ENCODE measurements around the gene PCIF1.
"Not testable (repeated sequence)": the region's sequence is repeated elsewhere in the genome, so short reads cannot be mapped to it uniquely, and the experiment has no call there.

PCIF1 gene

DNA sequence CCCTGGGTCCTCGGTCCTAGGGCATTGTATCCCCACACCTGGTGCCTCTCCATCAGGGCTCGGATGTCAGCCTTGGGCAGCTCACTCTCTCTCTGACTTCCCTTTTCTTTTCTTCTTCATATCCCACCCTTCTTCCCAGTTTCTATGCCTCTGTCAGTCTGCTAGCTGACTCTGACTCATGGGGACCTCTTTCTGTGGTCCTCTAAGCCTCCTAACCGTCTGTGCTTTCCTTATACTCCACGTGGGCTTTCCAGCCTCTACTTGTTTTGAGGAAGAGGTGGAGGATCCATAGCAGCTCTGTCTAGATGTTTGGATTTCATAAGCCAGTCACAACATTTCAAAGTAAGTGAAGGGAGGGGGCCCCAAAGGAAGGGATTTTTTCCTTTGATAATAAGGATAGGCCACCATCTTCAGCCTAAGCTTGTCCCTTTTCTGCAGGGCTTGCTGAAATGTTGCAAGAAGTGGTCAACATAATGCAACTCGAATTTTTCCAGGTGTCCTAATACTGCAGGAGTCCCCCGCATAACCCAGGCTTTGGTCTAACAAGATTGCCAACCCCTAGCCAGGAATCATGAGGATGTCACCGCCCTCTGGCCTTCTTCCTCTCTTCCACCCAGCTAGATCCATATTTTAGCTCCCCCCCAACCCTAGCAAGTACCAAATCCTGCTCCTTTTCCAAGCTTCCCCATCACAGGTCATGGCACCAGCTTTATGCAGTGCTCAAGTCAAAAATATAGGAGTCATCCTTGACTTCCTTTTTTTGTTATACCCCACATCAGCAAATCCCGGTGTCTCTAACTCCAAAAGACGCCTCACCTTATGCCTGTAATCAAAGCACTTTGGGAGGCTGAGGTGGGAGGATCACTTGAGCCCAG, 13.8 kb upstream of the PCIF1 start:
- no peak for DNase-seq
- in situ Hi-C loops (cut with MboI; ENCODE audit: low pct_unique_long_range_greater_than_20kb, low sequenced_read_pairs), result no loop called here

DNA sequence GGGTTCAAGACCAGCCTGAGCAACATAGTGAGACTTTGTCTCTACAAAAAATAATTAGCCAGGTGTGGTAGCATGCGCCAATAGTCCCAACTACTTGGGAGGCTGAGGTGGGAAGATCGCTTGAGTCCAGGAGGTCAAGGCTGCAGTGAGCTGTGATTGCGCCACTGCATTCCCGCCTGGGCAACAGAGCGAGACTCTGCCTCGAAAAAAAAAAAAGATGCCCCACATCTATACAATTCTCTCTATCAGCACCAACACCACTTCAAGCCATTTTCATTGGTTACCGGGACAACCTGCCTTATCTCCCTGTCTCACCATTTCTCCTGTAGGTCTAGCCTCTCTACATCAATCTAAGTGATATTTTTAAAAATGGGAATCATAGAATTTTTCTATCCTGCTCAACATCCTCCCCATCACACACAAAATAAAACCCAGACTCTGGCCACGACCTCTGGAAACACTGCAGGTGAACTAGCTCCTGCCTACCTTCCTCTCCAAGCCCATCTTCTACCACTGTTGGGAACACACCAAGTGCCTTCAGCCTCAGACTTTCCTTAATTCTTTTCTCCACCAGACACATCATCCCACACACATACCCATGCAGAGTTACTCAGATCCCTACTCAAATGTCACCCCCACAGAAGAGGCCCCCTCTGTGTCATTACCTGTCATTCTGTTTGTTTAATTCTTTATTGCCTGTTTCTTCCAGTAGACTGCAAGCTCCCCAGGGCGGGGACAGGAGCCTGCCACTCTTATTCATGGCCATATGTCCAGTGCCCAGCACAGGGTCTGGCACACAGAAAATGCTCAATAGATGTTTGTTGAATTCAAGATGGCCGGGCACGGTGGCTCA, 12.9 kb upstream of the PCIF1 start:
- in situ Hi-C loops (cut with MboI; ENCODE audit: low pct_unique_long_range_greater_than_20kb, low sequenced_read_pairs), result no loop called here
- no peak for DNase-seq

DNA sequence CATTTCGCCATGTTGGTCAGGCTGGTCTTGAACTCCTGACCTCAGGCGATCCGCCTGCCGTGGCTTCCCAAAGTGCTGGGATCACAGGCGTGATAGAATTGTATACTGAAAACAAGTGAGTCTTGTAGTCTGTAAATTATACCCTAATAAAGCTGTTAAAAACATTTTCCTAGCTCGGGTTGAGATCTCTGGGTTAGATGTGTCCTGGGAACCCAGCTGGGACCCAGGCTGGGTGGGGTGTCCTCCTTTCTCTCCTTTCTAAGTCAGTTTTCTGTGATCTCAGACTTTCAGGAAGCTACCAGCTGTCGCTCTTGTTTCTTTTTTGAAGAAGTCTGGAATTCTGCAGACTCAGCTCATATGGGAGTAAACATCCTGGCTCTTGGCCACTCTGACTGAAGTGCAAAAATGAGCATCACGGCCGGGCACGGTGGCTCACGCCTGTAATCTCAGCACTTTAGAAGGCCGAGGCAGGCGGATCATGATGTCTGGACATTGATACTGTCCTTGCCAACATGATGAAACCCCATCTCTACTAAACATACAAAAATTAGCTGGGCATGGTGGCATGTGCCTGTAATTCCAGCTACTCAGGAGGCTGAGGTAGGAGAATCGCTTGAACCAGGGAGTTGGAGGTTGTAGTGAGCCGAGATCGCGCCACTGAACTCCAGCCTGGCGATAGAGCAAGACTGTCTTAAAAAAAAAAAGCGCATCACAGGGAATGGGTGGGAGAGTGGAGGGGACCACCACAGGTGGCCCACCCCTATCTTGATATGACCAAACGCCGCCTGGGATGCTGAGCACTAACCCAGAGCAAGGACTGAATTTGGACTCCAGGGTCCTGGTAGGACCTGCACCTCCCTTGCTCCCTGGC, 9.9 kb upstream of the PCIF1 start:
- no peak for DNase-seq
- in situ Hi-C loops (cut with MboI; ENCODE audit: low pct_unique_long_range_greater_than_20kb, low sequenced_read_pairs), result no loop called here

DNA sequence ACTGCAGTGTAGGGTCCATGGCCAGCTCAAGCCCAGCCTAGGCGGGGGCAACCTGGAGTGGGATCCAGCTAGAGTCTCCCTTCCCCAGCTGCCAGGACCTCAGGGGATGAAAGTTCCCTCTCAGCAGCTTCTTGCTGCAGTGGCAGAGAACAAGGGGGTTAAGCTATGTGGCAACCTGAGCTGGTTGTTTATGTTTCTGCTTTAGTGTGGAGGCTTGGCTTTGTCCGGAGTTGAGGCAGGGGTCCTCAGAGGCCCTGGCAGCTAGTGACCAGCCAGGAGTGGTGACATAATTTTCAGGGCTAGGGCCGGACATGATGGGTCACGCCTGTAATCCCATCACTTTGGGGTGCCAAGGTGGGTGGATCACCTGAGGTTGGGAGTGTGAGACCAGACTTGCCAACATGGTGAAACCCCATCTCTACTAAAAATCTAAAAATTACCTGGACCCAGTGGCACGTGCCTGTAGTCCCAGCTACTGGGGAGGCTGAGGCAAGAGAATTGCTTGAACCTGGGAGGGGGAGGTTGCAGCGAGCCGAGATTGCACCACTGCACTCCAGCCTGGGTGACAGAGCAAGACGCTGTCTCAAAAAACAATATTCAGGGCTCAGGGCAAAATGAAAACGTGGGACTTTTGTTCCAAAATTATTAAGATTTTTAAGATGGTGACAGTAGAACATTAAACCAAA, 8.5 kb upstream of the PCIF1 start:
- in situ Hi-C loops (cut with MboI; ENCODE audit: low pct_unique_long_range_greater_than_20kb, low sequenced_read_pairs), result no loop called here
- DNase-seq, result no peak

DNA sequence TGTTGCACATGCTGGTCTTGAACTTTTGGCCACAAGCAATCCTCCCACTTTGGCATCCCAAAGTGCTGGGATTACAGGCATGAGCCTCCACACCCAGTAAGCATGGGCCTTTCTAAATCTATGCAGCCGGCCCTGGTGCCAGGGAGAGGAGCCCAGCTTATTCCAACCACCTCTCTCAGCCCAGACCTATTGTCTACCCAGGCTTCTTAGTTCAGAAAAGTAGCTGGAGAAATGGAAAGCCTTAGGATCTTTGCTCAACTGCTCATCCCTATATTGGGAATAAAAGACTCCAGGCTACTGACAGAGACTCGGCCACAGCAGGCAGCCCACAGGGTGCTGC, 7.8 kb upstream of the PCIF1 start:
- in situ Hi-C loops (cut with MboI; ENCODE audit: low pct_unique_long_range_greater_than_20kb, low sequenced_read_pairs), result no loop called here
- no peak for DNase-seq

DNA sequence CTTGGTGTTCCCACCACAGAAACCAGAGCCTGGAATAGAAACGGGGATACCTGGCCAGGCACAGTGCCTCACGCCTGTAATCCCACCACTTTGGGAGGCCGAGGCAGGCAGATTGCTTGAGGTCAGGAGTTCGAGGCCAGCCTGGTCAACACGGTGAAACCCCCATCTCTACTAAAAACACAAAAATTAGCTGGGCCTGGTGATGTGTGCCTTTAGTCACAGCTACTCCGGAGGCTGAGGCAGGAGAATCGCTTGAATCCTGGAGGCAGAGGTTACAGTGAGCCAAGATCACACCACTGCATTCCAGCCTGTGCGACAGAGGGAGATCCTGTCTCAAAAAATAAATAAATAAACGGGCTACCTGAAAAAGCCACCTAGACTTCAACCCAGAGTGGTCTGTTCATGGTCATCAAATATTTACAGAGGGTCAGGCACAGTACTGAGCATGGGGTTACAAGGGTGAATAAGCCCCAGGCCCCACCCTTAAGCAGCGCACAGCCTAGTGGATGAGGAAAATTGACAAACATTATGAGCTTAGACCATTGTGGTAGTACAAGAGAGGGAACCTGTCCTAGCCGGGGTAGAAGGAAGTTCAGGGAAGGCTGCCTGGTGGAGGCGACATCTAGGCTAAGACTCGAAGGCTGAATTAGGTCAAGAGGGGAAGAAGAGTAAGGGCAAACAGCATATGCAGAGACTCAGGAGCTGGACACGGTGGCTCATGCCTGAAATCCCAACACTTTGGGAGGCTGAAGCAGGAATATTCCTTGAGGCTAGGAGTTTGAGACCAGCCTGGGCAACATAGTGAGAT, 7.2 kb upstream of the PCIF1 start:
- in situ Hi-C loops (cut with MboI; ENCODE audit: low pct_unique_long_range_greater_than_20kb, low sequenced_read_pairs), result no loop called here
- DNase-seq, result no peak

DNA sequence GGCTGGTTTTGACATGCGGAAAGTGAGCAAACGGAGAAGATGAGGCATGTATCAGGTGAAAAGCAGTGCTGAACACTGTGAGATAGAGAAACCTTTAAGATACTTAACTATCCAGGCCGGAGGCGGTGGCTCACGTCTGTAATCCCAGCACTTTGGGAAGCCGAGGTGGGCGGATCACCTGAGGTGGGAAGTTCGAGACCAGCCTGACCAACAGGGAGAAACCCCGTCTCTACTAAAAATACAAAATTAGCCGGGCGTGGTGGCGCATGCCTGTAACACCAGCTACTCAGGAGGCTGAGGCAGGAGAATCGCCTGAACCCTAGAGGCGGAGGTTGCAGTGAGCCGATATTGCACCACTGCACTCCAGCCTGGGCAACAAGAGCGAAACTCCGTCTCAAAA, 2.8 kb upstream of the PCIF1 start:
- DNase-seq; in situ Hi-C loops (cut with MboI; ENCODE audit: low pct_unique_long_range_greater_than_20kb, low sequenced_read_pairs): not testable (repeated sequence)

DNA sequence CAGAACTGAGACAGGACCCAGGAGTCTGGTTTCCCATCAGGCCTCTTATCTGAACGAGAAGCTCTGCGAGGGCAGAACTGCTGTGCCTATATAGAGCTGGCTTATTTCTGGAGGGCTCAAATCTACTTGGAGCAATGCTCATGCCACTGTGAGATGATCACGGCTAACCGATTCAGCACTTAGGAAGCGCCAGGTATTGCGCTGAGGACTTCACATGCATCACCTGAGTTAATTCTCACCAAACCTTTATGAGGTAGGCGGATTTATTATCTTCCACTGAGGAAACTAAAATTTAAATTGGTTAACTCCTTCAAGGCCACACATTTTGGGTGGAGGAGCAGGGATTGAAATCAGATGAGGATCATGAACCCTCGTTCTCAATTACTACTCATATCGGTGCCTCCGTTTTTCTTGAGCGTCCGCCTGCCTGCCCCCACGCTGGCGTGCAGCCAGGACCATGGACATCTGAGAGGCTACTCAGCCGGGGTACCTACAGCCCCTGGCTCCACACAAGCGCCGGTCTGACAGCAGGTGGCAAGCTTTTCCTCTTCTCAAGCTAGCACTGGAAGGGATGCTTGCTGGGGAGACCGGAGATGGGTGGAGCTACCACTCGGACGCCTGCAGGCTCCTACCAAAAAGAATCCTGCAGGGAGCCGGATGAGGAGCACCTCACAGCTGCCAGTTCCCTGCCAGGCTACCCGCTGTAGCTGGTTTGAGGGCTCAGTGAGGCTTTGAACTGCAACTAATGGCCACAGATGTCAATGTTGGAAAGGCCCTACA, 1.0 kb upstream of the PCIF1 start:
- in situ Hi-C loops (cut with MboI; ENCODE audit: low pct_unique_long_range_greater_than_20kb, low sequenced_read_pairs), result no loop called here
- peak; percentile 79 for DNase-seq

DNA sequence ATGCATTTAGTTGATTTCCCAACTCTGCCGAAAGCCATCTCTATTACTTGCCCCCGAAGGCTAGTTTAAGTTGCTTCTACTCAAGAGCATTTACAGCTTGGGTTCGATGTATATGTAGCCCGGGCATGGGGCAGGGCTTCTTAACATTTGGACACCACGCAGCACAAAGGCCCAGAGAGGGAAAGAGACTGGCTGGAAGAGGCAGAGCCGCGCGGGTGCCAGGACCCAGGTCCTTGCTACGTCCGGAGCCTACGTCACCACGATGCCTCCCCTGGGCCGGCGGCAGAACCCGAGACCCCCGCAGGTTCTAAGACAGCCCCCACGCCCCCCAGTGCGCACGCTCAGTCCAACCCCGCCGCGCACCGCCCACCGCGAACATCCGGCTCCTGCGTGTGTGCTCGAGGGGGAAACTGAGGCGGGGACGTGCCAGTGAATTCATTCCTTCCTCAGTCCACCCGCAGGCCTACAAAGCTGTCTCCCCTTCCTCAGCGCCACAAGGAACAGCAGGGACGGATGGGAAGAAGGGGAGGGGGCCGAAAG, 367 bp upstream of the PCIF1 start:
- no peak for DNase-seq
- in situ Hi-C loops (cut with MboI; ENCODE audit: low pct_unique_long_range_greater_than_20kb, low sequenced_read_pairs), result no loop called here

DNA sequence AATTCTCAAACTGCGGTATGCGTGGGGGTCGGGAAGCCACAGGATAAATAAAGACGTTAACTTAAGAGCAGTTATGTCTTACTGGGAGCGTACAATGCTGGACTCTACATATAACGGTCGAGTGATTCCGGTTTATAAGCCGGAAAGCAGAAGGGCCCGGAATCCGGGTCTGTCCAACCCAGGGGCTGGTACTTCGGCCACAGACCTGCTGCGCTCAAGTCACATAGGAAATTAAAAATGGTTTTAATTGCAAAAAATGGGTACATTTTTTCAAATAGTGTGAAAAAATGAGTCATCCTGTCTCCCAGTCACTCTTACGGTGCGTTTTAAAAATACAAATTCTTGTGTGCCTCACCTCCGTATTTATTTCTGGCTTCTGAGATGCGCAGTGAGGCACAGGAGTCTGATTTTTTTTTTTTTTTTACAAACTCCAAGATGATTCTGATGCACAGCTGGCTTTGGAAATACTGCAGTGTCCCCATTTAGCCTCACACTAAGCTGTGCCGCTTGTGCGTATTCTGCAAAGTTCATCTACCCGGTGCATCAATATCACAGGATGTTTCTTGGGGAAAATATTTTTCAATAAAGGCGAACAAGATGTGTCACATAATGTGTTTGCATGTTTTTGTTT, 1.0 kb downstream of the PCIF1 start:
- in situ Hi-C loops (cut with MboI; ENCODE audit: low pct_unique_long_range_greater_than_20kb, low sequenced_read_pairs), result no loop called here
- DNase-seq, result no peak

DNA sequence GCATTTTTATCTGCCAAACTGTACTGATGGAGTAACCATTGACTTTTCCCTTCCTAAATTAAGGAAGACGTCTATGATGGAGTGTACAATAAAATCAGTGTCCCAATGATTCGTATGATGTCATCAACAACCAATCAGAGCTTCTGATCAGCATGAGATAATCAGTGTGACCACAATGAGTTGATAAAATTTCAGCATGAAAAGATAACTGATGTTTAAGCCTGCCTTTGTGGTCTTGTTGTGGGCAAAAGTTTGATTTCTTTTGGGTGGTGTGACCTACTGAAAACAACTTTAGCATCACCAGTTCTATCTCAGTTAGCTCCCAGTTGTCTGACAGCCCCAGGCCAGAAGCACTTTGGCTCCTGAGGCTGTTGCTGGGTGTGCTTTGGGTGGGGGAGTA, 3.3 kb downstream of the PCIF1 start:
- no peak for DNase-seq
- in situ Hi-C loops (cut with MboI; ENCODE audit: low pct_unique_long_range_greater_than_20kb, low sequenced_read_pairs), result no loop called here

DNA sequence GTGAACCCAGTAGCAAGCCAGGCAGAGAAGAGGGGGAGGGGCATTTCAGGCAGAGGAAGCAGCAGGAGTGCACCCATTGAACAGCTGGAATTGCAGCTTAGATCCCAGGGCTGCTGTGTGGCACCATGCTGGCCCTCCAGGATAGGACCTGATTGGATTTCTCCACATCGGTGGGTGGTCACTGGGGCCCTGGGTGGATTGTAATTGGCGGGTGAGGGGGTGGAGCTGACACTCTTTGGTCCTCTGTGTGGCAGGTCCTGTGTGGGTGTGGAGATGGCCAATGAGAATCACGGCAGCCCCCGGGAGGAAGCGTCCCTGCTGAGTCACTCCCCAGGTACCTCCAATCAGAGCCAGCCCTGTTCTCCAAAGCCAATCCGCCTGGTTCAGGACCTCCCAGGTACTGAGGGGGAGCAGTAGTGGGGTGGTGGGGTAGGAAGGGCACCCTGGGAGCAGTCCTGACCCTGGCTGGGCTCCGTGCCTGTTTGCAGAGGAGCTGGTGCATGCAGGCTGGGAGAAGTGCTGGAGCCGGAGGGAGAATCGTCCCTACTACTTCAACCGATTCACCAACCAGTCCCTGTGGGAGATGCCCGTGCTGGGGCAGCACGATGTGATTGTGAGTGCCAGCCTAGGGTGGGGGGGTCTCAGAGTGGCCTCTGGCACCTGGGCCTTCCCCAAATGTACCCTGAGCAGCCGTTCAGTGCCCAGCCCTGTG, 4.4 kb downstream of the PCIF1 start:
- no peak for DNase-seq
- in situ Hi-C loops (cut with MboI; ENCODE audit: low pct_unique_long_range_greater_than_20kb, low sequenced_read_pairs), result no loop called here

DNA sequence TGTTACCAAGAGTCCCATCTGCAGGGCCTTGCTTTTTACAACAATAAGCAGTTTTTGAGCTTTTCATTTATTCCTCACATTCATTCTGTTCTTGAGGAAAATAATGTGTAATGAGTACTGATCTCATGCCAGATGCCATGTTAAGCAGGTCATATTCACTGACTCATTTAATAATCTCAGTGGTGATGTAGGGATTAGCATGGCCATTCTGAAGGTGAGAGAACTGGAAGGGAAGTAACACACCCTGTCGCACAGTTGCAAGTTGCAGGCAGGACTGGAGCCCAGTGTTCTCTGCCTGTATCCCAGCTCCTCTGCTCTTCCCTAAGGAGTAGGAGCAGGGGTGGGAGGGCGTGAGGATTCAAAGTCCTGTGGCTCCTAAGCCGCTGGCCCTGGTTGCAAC, 5.6 kb downstream of the PCIF1 start:
- in situ Hi-C loops (cut with MboI; ENCODE audit: low pct_unique_long_range_greater_than_20kb, low sequenced_read_pairs), result no loop called here
- DNase-seq, result no peak

DNA sequence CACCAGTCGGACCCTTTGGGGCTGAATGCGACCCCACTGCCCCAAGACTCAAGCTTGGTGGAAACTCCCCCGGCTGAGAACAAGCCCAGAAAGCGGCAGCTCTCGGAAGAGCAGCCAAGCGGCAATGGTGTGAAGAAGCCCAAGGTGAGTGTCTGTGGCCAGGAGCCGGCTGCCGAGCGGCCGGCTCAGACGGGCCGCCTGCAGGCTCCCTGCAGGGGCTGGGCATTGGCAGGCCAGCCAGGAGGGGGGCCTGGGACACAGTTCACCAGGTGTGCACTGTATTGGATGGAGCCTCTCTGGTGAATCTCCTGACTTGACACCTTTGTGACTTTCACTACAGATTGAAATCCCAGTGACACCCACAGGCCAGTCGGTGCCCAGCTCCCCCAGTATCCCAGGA, 6.0 kb downstream of the PCIF1 start:
- DNase-seq, result no peak
- in situ Hi-C loops (cut with MboI; ENCODE audit: low pct_unique_long_range_greater_than_20kb, low sequenced_read_pairs), result no loop called here

DNA sequence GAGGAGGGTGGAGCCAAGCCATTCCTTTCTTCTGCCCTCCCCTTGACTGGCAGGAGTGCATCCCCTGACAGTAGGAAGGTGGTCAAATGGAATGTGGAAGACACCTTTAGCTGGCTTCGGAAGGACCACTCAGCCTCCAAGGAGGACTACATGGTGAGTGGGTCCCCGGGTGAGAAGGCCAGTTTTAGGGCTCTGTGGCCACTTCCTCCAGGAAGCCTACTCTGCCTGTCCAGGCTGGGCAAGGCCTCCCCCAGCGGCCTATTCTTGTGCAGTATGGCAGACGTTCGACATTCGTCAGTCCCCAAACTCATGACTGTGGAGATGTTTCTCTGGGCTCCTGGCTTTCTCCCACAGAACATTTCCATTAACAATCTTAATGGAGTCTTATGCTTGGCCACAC, 9.1 kb downstream of the PCIF1 start:
- no peak for DNase-seq
- in situ Hi-C loops (cut with MboI; ENCODE audit: low pct_unique_long_range_greater_than_20kb, low sequenced_read_pairs), result no loop called here

DNA sequence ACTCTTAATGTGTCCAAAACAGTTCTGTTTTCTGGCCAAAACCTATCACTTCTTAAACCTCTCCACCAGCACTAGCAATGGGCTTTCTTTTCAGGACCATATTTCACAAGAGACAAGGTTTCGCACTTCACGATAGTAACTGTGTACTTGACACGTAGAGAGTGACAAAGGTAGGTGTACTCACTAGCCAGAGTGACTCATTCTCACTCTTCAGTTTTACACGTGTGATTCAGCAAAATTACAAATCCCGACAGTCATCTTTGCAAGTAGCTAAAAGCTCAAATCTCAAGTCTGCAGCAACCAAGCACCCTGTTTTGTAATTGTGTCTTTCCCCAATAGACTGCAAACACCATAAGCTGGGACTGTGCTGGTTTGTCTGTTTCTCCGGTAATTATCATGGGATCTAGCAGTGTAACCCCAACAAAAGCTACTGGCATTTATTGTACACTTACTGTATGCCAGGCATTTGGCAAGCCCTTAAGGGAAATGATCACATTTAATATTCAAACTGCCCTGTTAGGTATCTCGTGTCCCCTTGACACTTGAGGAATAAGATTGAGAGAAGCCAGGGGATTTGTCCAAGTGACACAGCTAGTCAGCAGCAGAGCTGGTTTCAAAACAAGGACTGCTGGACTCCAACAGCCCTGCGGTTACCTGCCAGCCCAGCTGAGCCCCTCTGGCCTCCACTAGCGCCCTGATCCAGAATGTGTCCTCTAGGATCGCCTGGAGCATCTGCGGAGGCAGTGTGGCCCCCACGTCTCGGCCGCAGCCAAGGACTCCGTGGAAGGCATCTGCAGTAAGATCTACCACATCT, 9.9 kb downstream of the PCIF1 start:
- DNase-seq, result no peak
- in situ Hi-C loops (cut with MboI; ENCODE audit: low pct_unique_long_range_greater_than_20kb, low sequenced_read_pairs), result no loop called here
